ENCODE data around the gene PARD3B. TPM values are rescaled to one million over a fixed set of nuclear protein-coding genes. Genes with fewer than 3 reads are reported as not detected.

Gene PARD3B
- total RNA-seq, 1 donor from 2014 or later: 6.5 TPM

DNA sequence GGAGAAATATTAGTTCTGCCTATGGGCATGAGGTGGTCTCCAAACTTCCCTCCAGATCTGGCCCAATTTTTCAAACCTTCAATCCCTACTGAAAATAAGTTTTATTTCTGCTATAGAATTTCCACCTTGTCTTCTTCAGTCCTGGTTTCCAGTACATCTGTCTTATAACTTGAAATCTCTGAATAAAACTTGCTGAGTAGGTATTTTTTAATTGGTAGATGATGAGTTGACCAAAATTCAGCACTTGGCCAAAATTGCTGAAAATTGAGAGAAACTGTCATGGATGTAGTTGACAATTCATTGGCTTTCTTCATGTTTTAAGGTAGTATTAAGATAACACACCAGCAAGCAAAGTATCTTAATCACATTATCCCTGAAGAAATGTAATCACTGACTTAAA, 206.2 kb downstream of the PARD3B start:
- DNase-seq (ENCODE audit: low read depth): no peak
- Histone ChIP-seq H3K4me3 (ENCODE audit: low read depth, low read length) (no peak overlapping the region), H3K27me3 (ENCODE audit: control insufficient read depth, insufficient read depth, low read length) (no peaks in the 10 kb centered on the region), H3K36me3 (ENCODE audit: control insufficient read depth, insufficient read depth, low read length) (no peaks in the 10 kb centered on the region)
- TF ChIP-seq, protein P1, sequence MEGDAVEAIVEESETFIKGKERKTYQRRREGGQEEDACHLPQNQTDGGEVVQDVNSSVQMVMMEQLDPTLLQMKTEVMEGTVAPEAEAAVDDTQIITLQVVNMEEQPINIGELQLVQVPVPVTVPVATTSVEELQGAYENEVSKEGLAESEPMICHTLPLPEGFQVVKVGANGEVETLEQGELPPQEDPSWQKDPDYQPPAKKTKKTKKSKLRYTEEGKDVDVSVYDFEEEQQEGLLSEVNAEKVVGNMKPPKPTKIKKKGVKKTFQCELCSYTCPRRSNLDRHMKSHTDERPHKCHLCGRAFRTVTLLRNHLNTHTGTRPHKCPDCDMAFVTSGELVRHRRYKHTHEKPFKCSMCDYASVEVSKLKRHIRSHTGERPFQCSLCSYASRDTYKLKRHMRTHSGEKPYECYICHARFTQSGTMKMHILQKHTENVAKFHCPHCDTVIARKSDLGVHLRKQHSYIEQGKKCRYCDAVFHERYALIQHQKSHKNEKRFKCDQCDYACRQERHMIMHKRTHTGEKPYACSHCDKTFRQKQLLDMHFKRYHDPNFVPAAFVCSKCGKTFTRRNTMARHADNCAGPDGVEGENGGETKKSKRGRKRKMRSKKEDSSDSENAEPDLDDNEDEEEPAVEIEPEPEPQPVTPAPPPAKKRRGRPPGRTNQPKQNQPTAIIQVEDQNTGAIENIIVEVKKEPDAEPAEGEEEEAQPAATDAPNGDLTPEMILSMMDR (IDR thresholded peaks at IDR 0.05; ENCODE audit: insufficient read depth, low read length, poor library complexity, severe bottlenecking): no peak

DNA sequence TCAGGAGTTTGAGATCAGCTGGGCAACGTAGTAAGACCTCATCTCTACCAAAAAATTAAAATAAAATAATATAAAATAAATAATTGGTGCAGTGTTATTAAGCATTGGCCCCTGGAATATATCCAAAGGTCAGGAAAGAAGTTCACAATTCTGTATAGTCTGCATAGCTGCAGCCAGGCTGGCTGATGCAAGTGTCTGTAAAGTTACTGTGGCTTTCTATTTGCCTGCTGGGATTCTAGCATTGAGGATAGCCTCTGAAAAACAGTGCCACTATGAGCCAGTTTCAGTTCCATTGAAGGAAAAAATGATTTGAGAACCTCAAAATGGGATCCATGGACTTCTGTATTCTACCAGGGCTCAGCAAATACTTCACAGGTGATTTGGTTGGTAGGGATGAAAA, 208.6 kb downstream of the PARD3B start:
- H3K27me3 ChIP-seq (ENCODE audit: control insufficient read depth, insufficient read depth, low read length): no peaks in the 10 kb centered on the region
- no peak for DNase-seq (ENCODE audit: low read depth)
- H3K4me3 ChIP-seq (ENCODE audit: low read depth, low read length): no peak overlapping the region
- H3K36me3 ChIP-seq (ENCODE audit: control insufficient read depth, insufficient read depth, low read length): no peaks in the 10 kb centered on the region
- TF ChIP-seq, protein P1 (IDR thresholded peaks at IDR 0.05; ENCODE audit: insufficient read depth, low read length, poor library complexity, severe bottlenecking): no peak

DNA sequence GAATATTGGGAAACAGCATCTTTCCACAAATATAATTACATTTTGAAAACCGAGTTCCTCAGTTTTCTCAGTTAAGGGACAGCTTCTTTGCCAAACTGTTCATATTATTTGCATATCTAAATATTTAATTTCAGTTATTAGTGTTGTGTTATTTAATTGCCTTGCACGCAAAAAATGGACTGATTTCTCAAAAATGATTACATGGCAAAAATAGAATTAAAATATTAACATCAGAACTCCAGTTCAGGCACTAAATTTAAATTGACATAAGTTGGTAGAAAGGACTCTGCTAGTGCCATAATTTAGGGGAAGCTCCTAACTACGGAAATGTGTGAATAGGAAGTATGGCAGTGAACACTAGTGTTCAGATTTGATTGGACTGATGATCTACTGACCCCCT, 209.6 kb downstream of the PARD3B start:
- no peak overlapping the region for H3K4me3 ChIP-seq (ENCODE audit: low read depth, low read length)
- TF ChIP-seq, protein P1 (IDR thresholded peaks at IDR 0.05; ENCODE audit: insufficient read depth, low read length, poor library complexity, severe bottlenecking): no peak
- H3K36me3 ChIP-seq (ENCODE audit: control insufficient read depth, insufficient read depth, low read length): no peaks in the 10 kb centered on the region
- DNase-seq (ENCODE audit: low read depth): no peak
- H3K27me3 ChIP-seq (ENCODE audit: control insufficient read depth, insufficient read depth, low read length): no peaks in the 10 kb centered on the region

DNA sequence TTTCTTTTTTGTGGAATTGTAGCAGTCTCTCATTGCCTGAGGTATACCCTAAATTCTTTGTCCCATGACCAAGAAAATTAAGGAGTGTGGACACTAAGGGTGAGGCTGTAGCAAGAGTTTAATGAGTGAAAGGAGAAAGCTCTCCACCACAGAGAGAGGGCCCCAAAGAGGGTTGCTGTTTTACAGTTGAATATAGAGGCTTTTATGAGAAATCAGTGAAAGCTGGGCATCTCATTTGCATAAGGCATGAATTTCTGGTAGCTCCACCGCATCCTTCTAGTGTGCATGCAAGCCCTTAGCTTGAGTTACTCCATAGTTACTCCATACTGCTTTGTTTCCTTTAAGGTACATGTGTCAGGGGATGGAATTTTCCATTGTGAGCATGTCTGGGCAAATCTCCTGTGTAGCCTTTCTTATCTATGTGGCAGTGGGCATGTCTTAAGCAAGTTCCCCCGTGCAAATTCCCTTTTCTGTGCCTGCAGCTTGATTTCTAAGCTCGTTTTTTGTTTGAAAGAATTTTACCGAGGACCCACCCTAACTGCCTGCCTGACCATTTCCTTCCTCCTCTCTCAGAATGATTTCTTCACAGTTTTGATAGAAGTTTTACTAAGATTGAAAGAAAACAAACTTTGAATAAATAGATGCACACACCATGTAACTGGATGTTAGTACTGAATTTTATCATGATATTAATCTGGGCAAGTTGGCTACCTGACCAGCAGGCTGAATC, 218.9 kb downstream of the PARD3B start:
- no peak overlapping the region for H3K4me3 ChIP-seq (ENCODE audit: low read depth, low read length)
- DNase-seq (ENCODE audit: low read depth): no peak

DNA sequence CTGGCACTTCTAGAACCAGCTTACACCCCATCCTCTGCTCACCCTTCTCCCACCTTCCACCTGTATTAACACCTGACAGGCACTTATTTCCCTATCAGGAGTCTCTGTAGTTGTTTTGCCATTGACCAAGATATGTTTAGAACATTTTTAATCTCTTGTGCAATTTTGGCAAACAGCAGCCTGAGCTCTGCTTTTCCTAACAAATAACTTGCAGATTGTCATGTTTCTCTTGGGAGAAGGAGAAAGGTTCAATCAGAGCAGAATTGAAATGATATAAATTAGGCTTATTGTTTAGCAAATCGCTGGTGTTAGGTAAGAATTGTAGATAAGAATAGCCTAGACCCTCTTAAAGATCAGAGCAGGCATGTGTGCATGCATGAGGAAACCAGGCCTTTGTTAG, 225.5 kb downstream of the PARD3B start:
- Histone ChIP-seq H3K4me3 (ENCODE audit: low read depth, low read length) (no peak overlapping the region), H3K27me3 (ENCODE audit: control insufficient read depth, insufficient read depth, low read length) (no peaks in the 10 kb centered on the region), H3K36me3 (ENCODE audit: control insufficient read depth, insufficient read depth, low read length) (no peaks in the 10 kb centered on the region)
- TF ChIP-seq, protein P1 (IDR thresholded peaks at IDR 0.05; ENCODE audit: insufficient read depth, low read length, poor library complexity, severe bottlenecking): no peak
- no peak for DNase-seq (ENCODE audit: low read depth)

More for the DNA sequence above, 218.9 kb downstream of the PARD3B start:
- TF ChIP-seq, protein P1 (IDR thresholded peaks at IDR 0.05; ENCODE audit: insufficient read depth, low read length, poor library complexity, severe bottlenecking): no peak
- Histone ChIP-seq H3K36me3 (ENCODE audit: control insufficient read depth, insufficient read depth, low read length) (no peaks in the 10 kb centered on the region), H3K27me3 (ENCODE audit: control insufficient read depth, insufficient read depth, low read length) (no peaks in the 10 kb centered on the region)

DNA sequence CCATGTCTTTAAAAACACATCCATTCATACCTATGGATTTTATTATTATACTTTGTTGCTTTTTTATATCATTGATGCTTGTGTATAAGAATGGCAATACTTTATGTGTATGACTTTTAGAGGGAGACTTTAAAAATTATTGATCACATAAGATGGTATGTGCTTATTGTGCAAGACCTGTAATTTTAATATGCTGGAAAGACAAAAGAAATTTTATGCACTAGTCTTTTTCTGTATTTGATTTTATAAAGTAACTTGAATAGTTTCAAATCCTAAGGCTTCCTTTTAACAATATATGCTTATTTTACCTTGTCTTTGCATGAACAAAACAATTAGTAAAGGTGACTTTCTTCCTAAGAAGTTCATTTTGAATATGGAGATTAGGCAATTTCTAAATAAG, 226.4 kb downstream of the PARD3B start:
- Histone ChIP-seq H3K27me3 (ENCODE audit: control insufficient read depth, insufficient read depth, low read length) (no peaks in the 10 kb centered on the region), H3K36me3 (ENCODE audit: control insufficient read depth, insufficient read depth, low read length) (no peaks in the 10 kb centered on the region), H3K4me3 (ENCODE audit: low read depth, low read length) (no peak overlapping the region)
- TF ChIP-seq, protein P1 (IDR thresholded peaks at IDR 0.05; ENCODE audit: insufficient read depth, low read length, poor library complexity, severe bottlenecking): no peak
- DNase-seq (ENCODE audit: low read depth): no peak

Measured in kidney epithelial cell (primary cell).